ENCODE measurements around the gene GRM4. TPM values are rescaled to one million over a fixed set of nuclear protein-coding genes. Genes with fewer than 3 reads are reported as not detected.
A peak's percentile ranks its signal among the peaks of the same experiment; 100 is the strongest.

Gene GRM4
- polyA plus RNA-seq, 1 experiment: 0.06 TPM

- Histone ChIP-seq H3K36me3 (ENCODE audit: control insufficient read depth, insufficient read depth, low read length) (no peaks in the 10 kb centered on the region), H3K27me3 (ENCODE audit: control insufficient read depth, insufficient read depth, low read length) (peaks cover 11% of the 10 kb centered on the region), H3K4me3 (ENCODE audit: low read depth, low read length) (no peak overlapping the region)
- CTCF ChIA-PET: interaction anchor here (0.7 to 7.2 kb wide), 6 partner anchors 104 to 412 kb away, joined by 3 to 57 read pairs (median 14); no protein-coding TSS in a partner anchor
- TF ChIP-seq CTCF (IDR thresholded peaks at IDR 0.05; ENCODE audit: insufficient read depth, low read depth, low read length): no peak
- POLR2A ChIA-PET: no interaction called here
- DNase-seq (ENCODE audit: low read depth): no peak
Measured at GRCh38 chr6:34157236-34157830, 11.4 kb upstream of the GRM4 start.

- ChIA-PET CTCF (interaction anchor here (0.6 to 7.2 kb wide), 24 partner anchors 7 to 569 kb away, joined by 3 to 74 read pairs (median 6); partner anchors contain the start of genes GRM4, LEMD2 and UQCC2), POLR2A (no interaction called here)
- no peak for TF ChIP-seq CTCF (IDR thresholded peaks at IDR 0.05; ENCODE audit: insufficient read depth, low read depth, low read length)
- H3K27me3 ChIP-seq (ENCODE audit: control insufficient read depth, insufficient read depth, low read length): peaks cover 23% of the 10 kb centered on the region
- no peaks in the 10 kb centered on the region for H3K36me3 ChIP-seq (ENCODE audit: control insufficient read depth, insufficient read depth, low read length)
- DNase-seq (ENCODE audit: low read depth): no peak
- no peak overlapping the region for H3K4me3 ChIP-seq (ENCODE audit: low read depth, low read length)
Measured at GRCh38 chr6:34155471-34156300, 9.8 kb upstream of the GRM4 start.

- POLR2A ChIA-PET: no interaction called here
- peak overlapping the region; percentile 20; the same call in 1 of the 2 replicates for H3K4me3 ChIP-seq (ENCODE audit: low read depth, low read length)
- peaks cover 31% of the 10 kb centered on the region for H3K27me3 ChIP-seq (ENCODE audit: control insufficient read depth, insufficient read depth, low read length)
- CTCF ChIA-PET: interaction anchor here (0.6 to 7.2 kb wide), 43 partner anchors 8 to 896 kb away, joined by 3 to 74 read pairs (median 4); partner anchors contain the start of genes GRM4, LEMD2, TAF11 and UQCC2
- TF ChIP-seq CTCF (IDR thresholded peaks at IDR 0.05; ENCODE audit: insufficient read depth, low read depth, low read length): peak; percentile 73
- DNase-seq (ENCODE audit: low read depth): no peak
- H3K36me3 ChIP-seq (ENCODE audit: control insufficient read depth, insufficient read depth, low read length): no peaks in the 10 kb centered on the region
Measured at GRCh38 chr6:34154668-34155447, 9.0 kb upstream of the GRM4 start.

GRCh38 chr6:34152806-34153520 is 7.1 kb upstream of the GRM4 start:
- TF ChIP-seq CTCF (IDR thresholded peaks at IDR 0.05; ENCODE audit: insufficient read depth, low read depth, low read length): no peak
- no peak for DNase-seq (ENCODE audit: low read depth)
- ChIA-PET POLR2A (no interaction called here), CTCF (interaction anchor here (0.6 to 7.2 kb wide), 9 partner anchors 7 to 1035 kb away, joined by 3 to 74 read pairs (median 12); partner anchors contain the start of gene GRM4)
- Histone ChIP-seq H3K27me3 (ENCODE audit: control insufficient read depth, insufficient read depth, low read length) (peaks cover 36% of the 10 kb centered on the region), H3K36me3 (ENCODE audit: control insufficient read depth, insufficient read depth, low read length) (no peaks in the 10 kb centered on the region), H3K4me3 (ENCODE audit: low read depth, low read length) (no peak overlapping the region)

Measured in BJ (cell line).